SKM-1 (cell line): ENCODE measurements around the gene CDK5RAP2.
"Not testable (repeated sequence)": the region's sequence is repeated elsewhere in the genome, so short reads cannot be mapped to it uniquely, and the experiment has no call there.

Experiments used
- DNase-seq: peaks from one replicate; lab custom pipeline; 2025; ENCODE audit not compliant: unreplicated experiment; lab: John Stamatoyannopoulos, UW

CDK5RAP2 gene

DNA sequence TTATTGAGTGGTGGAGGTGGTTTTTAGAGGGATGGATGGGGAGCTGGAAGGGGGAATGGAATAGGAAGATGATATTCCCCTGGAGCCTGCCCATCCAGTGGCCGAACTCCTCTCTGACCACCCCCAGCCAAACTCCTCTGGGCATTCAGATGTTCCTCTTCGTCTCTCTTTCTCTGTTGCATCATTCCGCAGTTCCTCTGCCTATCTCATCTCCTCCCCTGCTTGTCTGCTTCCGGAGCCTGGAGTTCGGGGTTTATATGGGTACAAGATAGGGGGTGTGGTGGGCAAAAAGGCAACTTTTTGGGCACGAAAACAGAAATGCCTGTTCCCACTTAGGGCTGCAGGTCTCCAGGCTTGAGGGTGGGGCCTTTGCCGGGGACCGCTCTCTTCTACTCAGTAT lies 12.2 kb upstream of the CDK5RAP2 start:
- DNase-seq, result no peak

DNA sequence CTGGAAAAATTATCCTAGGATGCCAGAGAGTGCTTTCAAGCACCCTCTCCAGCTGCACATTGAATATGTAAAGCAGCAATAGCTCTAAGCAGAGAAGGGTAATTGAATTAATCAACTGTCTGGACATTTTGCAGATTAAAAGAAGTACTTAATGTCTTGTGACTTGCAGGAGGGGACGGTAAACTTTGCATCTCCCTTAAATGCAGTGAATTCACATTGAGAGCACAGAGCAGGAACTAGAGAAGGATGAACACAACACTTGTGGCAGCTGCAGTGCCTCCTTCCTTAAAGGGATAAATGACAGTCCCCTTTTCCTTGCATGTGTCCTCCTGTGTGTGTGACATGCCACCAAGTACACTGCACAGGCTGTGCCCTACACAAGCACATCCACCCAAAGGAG lies 7.4 kb upstream of the CDK5RAP2 start:
- no peak for DNase-seq

DNA sequence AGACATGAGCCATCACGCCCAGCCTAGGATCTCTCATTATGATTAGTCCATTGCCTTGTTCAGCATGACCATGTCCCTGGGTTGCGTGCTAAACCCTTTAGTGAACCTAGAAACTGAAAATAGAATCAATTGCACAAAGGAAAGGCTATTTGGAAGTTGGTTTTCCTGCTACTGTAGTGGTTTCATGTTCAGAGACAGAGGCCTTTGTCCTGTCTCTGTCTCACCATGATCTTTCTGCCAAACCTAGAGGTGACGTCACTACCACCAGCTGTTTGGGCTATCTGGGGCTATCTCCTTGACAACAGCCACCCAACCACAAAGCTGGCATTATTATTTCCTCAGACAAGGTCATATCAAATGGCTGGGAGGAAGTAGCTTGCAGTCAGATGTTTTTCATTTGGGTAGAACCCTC lies 4.0 kb upstream of the CDK5RAP2 start:
- peak; percentile 62 for DNase-seq

DNA sequence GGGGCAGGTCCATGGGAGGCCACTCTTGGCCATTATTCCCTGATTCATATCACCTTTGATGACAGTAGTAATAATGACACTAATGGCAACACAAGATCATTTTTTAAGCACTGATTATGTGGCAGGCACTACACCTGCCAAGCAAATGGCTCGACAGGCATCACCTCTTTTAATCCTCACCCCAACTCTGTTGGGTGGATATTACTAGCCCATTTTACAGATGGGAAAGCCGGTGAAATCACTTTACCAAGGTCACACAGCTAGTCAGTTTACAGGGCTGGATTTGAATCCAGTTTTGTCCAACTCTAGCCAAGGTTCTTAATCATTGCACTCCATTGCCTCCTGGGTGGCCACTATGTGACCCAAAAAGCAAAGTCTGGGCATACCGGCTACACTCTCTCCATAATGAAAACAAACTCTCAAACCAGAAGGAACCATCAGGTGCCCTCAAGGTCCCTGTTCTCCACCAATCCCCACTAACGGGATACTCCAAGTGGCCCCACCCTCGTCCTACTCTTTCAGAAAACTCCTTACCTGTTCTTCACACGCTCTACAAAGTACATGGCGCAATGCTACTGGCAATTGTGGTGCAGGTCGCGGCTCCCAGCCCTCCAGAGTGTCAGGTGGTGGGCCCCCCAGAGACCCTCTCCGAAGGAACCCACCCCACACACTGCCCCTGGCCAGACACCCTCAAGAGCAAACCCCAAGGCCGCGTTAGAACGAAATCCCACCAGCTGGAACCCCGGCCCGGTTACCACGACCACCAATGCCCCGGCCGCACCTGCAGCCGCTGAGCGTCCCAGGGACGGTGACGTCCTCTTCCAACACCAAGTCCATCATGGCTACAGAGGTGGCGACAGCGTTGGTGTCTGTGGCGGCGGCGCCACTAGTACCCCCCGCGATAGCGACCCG lies 572 bp downstream of the CDK5RAP2 start:
- DNase-seq, result no peak

DNA sequence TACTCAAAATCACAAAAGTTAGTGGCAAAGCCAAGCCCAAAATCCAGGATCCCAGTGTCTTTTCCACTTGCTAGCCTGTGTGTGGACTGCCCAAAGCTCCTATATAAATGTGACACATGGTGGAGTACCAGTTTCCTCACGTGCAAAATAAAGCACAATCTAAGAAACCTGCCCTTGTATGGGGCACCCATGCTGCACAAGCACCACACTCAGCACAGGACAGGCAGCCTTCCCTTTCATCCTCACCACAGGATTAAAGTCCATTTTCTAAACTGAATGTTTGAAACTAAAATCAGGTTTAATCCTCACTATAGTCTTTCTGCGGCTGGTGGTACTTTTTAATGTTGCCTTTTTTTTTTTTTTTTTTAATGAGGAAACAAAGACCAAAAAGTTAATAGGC lies 5.5 kb downstream of the CDK5RAP2 start:
- DNase-seq, result no peak

DNA sequence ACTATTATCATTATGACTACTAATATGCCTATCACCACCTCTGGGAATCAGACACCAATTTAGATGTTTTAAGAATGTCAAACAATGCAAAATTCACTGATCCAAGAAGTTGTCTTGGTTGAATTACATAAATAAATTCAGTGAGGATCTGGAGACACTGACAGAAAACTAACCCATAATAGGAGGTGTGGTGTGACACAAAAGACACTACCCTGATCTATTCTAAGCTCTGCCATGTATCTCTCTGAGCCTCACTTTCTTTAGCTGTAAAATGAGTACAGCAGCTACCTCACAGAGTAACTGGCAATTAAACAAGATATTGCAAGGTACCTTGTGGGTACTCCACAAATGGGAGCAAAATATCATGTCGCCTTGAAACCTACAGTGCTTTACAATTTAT lies 7.5 kb downstream of the CDK5RAP2 start:
- DNase-seq, result no peak

DNA sequence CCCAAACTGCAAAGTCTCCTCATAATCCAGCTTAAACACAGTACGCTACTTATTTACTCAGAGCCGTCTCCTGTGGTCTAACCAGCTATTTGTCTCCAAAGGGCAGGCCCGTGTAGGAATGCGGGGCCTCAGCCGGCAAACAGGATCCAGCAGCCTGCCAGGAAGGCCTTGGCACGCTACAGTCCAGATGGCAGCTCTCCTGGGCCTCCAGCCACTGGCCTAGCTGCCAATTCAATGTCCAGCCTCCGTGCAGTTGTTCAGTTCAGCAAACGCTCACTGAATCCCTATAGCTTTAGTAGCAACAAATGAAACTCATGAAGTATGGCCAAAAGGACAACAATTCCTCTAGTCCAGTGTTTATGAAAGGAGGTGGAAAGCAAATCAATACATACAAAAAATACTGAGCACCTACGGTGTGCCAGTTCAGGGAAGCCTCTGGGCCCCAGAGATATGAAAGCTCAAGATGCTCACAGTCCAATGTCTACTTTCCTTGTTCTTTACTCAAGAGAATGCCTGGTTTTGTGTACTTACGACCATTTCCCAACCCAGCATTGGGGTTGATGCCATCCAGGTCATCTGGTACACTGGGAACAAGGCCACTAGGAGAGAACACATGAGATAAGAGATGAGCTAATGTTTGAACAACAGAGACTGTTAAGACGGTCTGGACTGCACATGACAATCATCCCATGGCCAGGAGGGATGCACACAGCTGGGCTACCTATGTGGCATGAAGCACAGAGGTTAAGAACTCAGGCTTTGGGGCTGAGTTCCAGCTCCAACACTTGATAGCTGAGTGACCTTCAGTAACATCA lies 8.3 kb downstream of the CDK5RAP2 start:
- no peak for DNase-seq

DNA sequence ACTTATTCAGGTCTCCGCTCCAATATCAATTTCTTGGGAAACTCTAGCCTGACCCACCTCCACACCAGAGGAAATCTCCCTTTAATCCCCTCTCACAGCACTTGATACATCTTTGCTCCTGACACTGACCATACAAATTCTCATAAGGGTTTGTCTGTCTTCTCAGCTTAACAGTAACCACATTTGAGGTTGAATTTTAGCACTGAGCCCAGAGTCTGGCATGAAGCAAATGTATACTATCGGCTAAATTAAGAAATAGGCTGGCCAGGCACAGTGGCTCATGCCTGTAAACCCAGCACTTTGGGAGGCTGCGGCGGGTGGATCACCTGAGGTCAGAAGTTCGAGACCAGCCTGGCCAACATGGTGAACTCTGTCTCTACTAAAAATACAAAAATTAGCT lies 9.7 kb downstream of the CDK5RAP2 start:
- DNase-seq, result no peak

DNA sequence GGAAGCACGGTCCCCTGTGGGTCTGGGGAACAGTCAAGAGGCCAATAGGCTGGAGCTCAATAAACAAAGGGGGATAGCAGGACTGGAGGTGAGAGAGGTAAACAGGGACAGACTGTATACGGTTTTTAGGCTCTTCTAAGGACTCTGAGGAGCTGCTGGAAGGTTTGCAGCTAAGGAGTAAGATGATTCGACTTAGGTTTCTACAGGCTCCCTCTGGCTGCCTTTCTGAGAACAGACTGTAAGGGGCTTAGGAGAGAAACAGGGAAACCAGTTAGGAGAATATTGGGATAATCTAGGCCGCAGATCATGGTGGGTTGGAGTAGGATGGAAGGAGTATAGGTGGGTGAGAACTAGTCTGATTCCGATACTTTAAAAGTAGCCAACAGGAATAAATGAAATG lies 10.4 kb downstream of the CDK5RAP2 start:
- no peak for DNase-seq

DNA sequence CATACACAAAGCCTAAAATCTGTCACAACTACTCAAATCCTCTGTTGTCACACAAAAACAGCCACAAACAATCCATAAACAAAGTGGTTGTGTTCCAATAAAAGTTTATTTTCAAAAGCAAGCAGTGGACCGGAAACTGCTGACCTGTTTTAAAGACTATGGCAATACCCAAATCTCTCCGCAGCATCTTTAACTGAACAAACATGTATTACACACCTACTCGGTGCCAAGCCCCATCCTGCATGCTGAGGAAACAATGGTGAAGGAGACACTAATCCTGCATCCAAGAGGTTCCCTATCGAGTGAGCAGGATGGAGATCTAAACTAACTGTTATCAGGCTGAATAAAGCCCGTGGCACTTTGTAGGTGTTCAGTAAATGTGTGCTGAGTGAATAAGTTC lies 11.2 kb downstream of the CDK5RAP2 start:
- no peak for DNase-seq

DNA sequence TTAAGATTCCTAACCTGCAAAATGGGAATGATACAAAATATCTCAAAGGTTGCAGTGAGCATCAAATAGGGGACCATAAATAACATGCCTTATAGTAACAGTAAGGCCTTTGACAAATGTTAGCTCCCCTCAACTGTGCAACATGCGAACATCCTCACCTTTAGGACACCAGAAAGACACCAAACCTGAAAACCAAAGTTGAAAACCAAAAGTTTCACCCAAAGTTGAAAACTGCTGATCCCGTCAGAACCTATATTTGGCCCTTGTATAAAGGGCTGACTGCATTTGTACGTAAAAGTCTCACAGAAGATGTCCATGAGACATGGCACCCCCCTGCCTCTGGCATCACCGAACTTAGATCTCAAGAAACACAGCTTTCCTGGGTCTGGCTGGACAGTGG lies 12.1 kb downstream of the CDK5RAP2 start:
- DNase-seq, result no peak

DNA sequence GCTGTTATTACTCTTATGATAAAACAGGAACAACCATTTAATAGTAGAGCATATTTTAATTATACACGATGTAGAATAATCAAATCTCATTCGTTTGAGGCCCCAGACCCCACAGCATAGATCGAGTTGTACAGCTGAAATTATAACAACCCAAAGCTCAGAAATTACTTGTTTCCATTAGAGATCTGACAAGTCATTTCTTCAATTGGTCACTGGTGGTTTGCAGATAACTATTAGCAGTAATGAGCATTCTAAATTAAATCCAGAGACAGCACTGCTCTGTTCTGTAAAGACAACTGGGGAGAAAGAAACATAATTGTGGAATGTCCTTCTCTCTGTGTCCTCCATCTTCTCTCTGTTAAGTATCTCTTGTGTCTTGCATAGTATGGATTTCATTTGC lies 12.9 kb downstream of the CDK5RAP2 start:
- no peak for DNase-seq

DNA sequence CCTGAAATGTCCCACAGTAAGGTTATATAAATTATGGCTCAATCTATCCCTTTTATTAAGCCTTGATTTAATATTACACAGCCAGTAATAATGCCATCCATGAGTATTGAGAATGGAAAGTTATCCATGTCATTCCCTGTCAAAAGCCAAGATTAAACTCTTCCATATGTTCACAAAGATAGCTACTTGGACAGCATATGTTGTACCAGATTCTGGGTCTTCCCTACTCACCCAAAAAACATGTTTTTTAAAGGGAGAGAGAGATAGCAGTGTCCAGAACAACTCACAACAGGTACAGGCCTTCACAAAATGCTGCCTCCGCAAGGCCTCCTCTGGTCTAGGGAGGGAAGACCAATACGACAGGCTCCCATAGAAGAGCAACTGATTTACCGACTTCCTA lies 15.4 kb downstream of the CDK5RAP2 start:
- no peak for DNase-seq

DNA sequence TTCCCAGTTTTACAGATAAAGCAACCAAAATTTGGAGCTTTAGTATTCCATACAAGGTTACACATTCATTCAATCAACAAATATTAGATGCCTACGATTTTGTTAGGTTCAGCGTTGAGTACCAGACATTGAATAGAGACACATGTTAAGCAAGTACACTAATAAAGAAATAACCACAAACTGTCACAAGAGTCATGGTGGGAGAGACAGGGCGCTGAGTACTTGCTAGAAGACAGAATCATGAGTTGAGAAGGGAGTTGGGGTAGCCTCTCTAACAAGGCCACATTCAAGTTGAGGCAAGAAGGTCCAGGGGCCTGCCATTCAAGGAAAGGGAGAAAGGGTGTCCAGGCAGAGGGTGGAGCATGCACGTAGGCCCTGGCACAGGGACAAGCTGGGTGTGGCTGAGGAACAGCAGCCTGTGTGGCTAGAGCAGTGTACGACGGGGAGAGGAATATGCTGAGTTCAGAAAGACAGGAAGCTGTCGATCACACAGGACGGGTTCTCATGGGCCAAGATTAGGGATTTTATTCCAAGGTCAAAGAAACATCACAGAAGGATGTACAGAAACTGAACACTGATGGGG lies 17.0 kb downstream of the CDK5RAP2 start:
- DNase-seq, result no peak

DNA sequence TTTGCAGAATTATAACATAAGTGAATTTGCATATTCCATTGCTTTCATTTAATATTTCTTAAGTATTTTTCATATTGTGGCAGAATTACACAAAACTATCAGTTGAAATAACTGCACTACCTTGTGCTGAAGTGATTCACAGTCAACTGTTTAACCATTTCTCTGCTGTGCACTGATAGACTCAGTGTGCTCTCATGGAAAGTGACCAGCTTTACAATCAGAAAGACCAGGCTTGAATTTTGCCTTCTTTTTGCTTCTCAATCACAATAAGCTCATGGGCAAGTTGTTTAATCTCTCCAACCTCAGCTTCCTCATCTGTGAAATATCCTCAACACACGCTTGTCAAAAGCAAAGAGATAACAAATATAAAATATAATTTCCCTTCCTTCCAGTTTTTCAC lies 18.3 kb downstream of the CDK5RAP2 start:
- DNase-seq, result no peak

DNA sequence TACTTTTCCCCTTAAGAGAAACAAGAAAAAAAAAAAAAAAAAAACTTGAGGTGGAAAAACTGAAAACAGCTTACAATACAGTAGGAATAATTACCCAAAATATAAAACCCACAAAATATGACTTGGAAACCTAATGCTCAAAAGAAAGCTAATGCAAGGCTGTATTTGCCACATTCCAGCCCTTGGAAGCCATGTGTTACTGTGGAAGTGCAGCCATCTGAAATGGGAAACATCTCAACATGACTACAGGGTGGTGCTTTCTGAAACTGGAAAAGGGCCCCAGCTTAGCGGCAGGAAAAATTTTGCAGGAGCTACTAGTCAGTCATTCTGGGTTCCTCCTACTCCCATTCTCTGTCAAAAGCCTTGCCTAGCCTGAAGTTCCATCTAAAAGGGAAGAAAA lies 20.4 kb downstream of the CDK5RAP2 start:
- no peak for DNase-seq

DNA sequence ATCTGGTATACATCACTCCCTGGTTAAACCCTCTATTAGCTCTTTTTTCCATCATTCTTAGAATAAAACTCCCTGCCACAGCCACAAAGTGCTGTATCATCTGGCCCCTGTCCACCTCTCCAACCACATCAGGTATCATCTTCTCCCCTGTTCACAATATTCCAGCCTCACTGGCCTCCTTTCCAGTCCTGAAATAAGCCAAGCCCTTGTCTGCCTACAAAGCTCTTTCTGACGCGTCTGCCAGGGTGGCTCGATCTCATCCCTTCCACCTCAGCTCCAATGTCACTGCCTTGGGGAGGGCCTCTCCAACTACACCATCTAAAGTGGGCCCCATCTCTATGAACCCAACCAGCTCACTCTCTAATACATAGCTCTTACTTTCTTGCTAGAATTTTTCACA lies 21.5 kb downstream of the CDK5RAP2 start:
- no peak for DNase-seq

DNA sequence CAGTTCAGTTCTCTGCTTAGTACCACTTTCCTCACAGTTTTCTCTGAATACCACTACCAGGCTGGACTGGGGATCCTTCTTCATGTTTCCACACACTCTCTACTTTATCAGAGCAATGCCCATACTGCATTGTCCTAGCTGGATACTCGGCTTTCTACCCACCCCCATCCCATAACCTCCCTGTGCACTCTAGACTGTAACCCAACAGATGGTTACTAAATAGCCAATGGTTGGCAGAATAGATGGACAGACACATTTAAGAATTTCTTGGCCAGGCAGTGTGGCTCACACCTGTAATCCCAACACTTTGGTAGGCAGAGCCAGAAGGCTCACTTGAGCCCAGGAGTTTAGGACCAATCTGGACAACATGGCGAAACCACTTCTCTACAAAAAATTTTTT lies 22.8 kb downstream of the CDK5RAP2 start:
- no peak for DNase-seq

DNA sequence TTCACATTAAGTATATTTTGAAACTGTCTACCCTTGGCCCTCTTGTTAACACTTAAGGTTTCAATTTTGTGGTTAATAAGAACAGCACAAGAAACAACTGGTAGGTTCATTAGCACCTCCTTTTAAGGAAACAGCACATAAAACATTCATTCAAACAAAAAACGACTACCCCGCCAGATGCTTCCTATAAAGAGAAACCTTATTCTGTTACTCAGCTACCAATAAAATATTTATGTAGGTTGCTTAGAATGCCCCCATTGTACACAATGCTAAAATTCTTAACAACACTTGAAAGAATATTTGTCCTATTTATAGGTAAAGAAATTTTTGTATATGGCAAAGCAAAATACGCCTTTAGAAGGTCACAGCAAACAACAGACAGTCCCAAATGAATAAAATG lies 23.2 kb downstream of the CDK5RAP2 start:
- DNase-seq, result no peak

DNA sequence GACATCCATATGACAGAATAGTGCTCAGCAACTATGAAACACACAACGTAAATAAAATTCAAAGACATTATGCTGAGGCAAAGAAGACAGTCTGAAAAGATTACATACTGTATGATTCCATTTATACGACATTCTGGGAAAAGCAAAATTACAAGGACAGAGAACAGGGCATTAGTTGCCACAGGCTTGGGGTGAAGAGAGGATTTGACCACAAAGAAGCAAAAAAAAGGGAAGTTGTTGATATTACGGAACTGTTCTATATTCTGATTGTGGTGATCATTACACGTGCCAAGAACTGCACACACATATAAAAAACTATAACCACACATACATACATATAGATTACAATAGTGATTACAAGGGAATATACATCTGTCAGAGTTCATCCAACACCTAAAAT lies 24.1 kb downstream of the CDK5RAP2 start:
- peak; percentile 52 for DNase-seq

DNA sequence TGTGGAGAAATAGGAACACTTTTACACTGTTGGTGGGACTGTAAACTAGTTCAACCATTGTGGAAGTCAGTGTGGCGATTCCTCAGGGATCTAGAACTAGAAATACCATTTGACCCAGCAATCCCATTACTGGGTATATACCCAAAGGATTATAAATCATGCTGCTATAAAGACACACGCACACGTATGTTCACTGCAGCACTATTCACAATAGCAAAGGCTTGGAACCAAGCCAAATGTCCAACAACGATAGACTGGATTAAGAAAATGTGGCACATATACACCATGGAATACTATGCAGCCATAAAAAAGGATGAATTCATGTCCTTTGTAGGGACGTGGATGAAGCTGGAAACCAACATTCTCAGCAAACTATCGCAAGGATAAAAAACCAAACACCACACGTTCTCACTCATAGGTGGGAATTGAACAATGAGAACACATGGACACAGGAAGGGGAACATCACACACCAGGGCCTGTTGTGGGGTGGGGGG lies 27.7 kb downstream of the CDK5RAP2 start:
- DNase-seq, result not testable (repeated sequence)
